IMR-90 (cell line): Measurements from ENCODE around the gene CFAP157. TPM values are rescaled to one million over a fixed set of nuclear protein-coding genes. Genes with fewer than 3 reads are reported as not detected.
"Not testable (repeated sequence)": the region's sequence is repeated elsewhere in the genome, so short reads cannot be mapped to it uniquely, and the experiment has no call there.

ENCODE experiments used
- ATAC-seq: fragments of 200-7000 bp; cut with Tn5 transposase; 2 replicates; pipeline ENCODE4 v1.9.1; 2020; ENCODE audit warnings: low read depth, mild to moderate bottlenecking, moderate library complexity
- BruUV-seq: library from RNA; stranded (reverse); fragments of 400-500 nt; replicated peaks from 2 replicates; lab custom pipeline; 2021; lab: Mats Ljungman, UMichigan
- CTCF ChIA-PET: fragments of 300-600 bp; formaldehyde crosslinking; extraction: SDS; loops from one replicate; lab custom pipeline; 2021; ENCODE audit warnings: antibody characterized with exemption; lab: Yijun Ruan, JAX
- POLR2A ChIA-PET: fragments of 300-600 bp; sonication (Branson Sonifier 250); formaldehyde crosslinking; loops from one replicate; lab custom pipeline; 2022; ENCODE audit warnings: antibody characterized with exemption; ENCODE audit not compliant: unreplicated experiment; lab: Charles Lee
- DNase-seq: peaks from one replicate; pipeline ENCODE4 v3.0.0; 2013
- H2AFZ ChIP-seq: replicated peaks from 2 replicates; pipeline ENCODE3; 2013; ENCODE audit warnings: low read length, mild to moderate bottlenecking; ENCODE audit not compliant: poor library complexity
- H2AK5ac ChIP-seq: 2 replicates; pipeline ENCODE4 v1.6.1; 2013; ENCODE audit warnings: low read depth, low read length, inconsistent platforms
- H2AK9ac ChIP-seq: replicated peaks from 2 replicates; pipeline ENCODE3; 2013; ENCODE audit warnings: mild to moderate bottlenecking, low read depth, low read length, moderate library complexity; ENCODE audit not compliant: poor library complexity
- H2BK120ac ChIP-seq: 2 replicates; pipeline ENCODE4 v1.6.1; 2013; ENCODE audit warnings: low read depth, low read length, inconsistent platforms
- H2BK15ac ChIP-seq: 3 replicates; pipeline ENCODE4 v1.6.1; 2013; ENCODE audit warnings: low read depth, low read length, inconsistent platforms
- H2BK20ac ChIP-seq: 2 replicates; pipeline ENCODE4 v1.6.1; 2013; ENCODE audit warnings: low read depth, mild to moderate bottlenecking, inconsistent platforms, low read length, moderate library complexity
- H2BK5ac ChIP-seq: 2 replicates; pipeline ENCODE4 v1.6.1; 2013; ENCODE audit warnings: mild to moderate bottlenecking, low read depth, low read length, inconsistent platforms; ENCODE audit not compliant: poor library complexity, severe bottlenecking
- H3K14ac ChIP-seq: replicated peaks from 2 replicates; pipeline ENCODE4 v1.6.1; 2013; ENCODE audit warnings: low read depth, low read length, inconsistent platforms
- H3K18ac ChIP-seq: 2 replicates; pipeline ENCODE4 v1.6.1; 2013; ENCODE audit warnings: low read depth, low read length, control low read depth
- H3K23ac ChIP-seq: 2 replicates; pipeline ENCODE4 v1.6.1; 2013; ENCODE audit warnings: low read depth, low read length, inconsistent platforms
- H3K27ac ChIP-seq: 2 replicates; pipeline ENCODE4 v1.5.1; 2013; ENCODE audit warnings: mild to moderate bottlenecking, control low read depth, low read length; ENCODE audit not compliant: insufficient read depth
- H3K27me3 ChIP-seq: 2 replicates; pipeline ENCODE4 v1.6.1; 2013; ENCODE audit warnings: low read length; ENCODE audit not compliant: control insufficient read depth, insufficient read depth
- H3K36me3 ChIP-seq: 2 replicates; pipeline ENCODE4 v1.6.1; 2013; ENCODE audit warnings: low read length, mixed read lengths; ENCODE audit not compliant: control insufficient read depth, insufficient read depth
- H3K4ac ChIP-seq: 2 replicates; pipeline ENCODE4 v1.6.1; 2013; ENCODE audit warnings: low read depth, low read length, inconsistent platforms
- H3K4me1 ChIP-seq: 2 replicates; pipeline ENCODE4 v1.6.1; 2013; ENCODE audit warnings: low read length, mixed read lengths; ENCODE audit not compliant: control insufficient read depth, insufficient read depth
- H3K4me2 ChIP-seq: 2 replicates; pipeline ENCODE4 v1.6.1; 2013; ENCODE audit warnings: low read depth, mild to moderate bottlenecking, control low read depth, low read length, moderate library complexity
- H3K4me3 ChIP-seq: 2 replicates; pipeline ENCODE4 v1.5.1; 2013; ENCODE audit warnings: low read depth, mild to moderate bottlenecking, control low read depth, low read length, moderate library complexity; ENCODE audit not compliant: insufficient read depth
- H3K56ac ChIP-seq: 2 replicates; pipeline ENCODE4 v1.6.1; 2013; ENCODE audit warnings: low read length, inconsistent platforms; ENCODE audit not compliant: insufficient read depth; ENCODE audit errors: extremely low read depth
- H3K79me1 ChIP-seq, 2 experiments: 2 replicates each; pipeline ENCODE4 v1.6.1; 2013; ENCODE audit warnings: low read length in 2 of 2, inconsistent platforms in 1 of 2, low read depth in 1 of 2
- H3K9ac ChIP-seq: 2 replicates; pipeline ENCODE4 v1.6.1; 2013; ENCODE audit warnings: low read depth, low read length, control low read depth
- H3K9me1 ChIP-seq: 2 replicates; pipeline ENCODE4 v1.6.1; 2013; ENCODE audit warnings: low read length, inconsistent platforms; ENCODE audit not compliant: insufficient read depth
- H3K9me3 ChIP-seq: 2 replicates; pipeline ENCODE4 v1.6.1; 2013; ENCODE audit warnings: low read length; ENCODE audit not compliant: control insufficient read depth, insufficient read depth
- H4K20me1 ChIP-seq: 2 replicates; pipeline ENCODE4 v1.6.1; 2013; ENCODE audit warnings: low read length, inconsistent platforms; ENCODE audit not compliant: insufficient read depth
- H4K5ac ChIP-seq: 2 replicates; pipeline ENCODE4 v1.6.1; 2013; ENCODE audit warnings: mild to moderate bottlenecking, low read depth, low read length, control low read depth
- H4K8ac ChIP-seq, 2 experiments: 2 replicates each; pipeline ENCODE4 v1.6.1; 2013; ENCODE audit warnings: low read depth in 2 of 2, low read length in 2 of 2, control low read depth in 1 of 2, inconsistent platforms in 1 of 2
- H4K91ac ChIP-seq: 2 replicates; pipeline ENCODE4 v1.6.1; 2013; ENCODE audit warnings: low read depth, low read length, inconsistent platforms; ENCODE audit not compliant: insufficient read depth
- CEBPB ChIP-seq: IDR thresholded peaks from 2 replicates; pipeline ENCODE4 v1.6.1; 2012; ENCODE audit warnings: low read depth, low read length, improper control_type of control experiment
- FOS ChIP-seq: fragments of 150-350 bp; IDR thresholded peaks from 2 replicates; pipeline ENCODE4 v1.6.1; 2016; ENCODE audit warnings: low read depth, low read length
- RCOR1 ChIP-seq: IDR thresholded peaks from 2 replicates; pipeline ENCODE4 v1.6.1; 2012; ENCODE audit warnings: mild to moderate bottlenecking, low read length, improper control_type of control experiment; ENCODE audit not compliant: insufficient replicate concordance
- RFX5 ChIP-seq: IDR thresholded peaks from 2 replicates; pipeline ENCODE4 v1.8.0; 2012; ENCODE audit warnings: low read depth, mild to moderate bottlenecking, low read length, moderate library complexity
- WGBS, 2 experiments: methylation state at CpG; one replicate each; pipeline versions ENCODE4 v1.1.5 to v1.1.7; 2013; ENCODE audit warnings: missing lambda C conversion rate in 2 of 2; ENCODE audit not compliant: insufficient read length in 1 of 2; ENCODE audit errors: extremely low coverage in 2 of 2; 5-methylcytosine and 5-hydroxymethylcytosine counted together
- dilution Hi-C: fragments of 300-500 bp; cut with HindIII; formaldehyde crosslinking; loops from one replicate; pipeline ENCODE4 v1.14.3; 2018; ENCODE audit warnings: low sequenced_read_pairs; ENCODE audit not compliant: unreplicated experiment
- in situ Hi-C: fragments of 300-500 bp; cut with MboI; formaldehyde crosslinking; loops from 3 replicates; pipeline ENCODE4 v1.14.3; 2019; ENCODE audit warnings: low sequenced_read_pairs, inconsistent platforms, mixed read lengths
- intact Hi-C: fragments of 100-400 bp; cut with micrococcal nuclease; formaldehyde crosslinking; loops from 2 replicates; pipeline ENCODE4 v1.10.0; 2022
- polyA plus RNA-seq, 3 experiments: library from polyadenylated mRNA; depleted of rRNA; stranded (reverse); fragments of >200 nt; gene quantifications; 2 replicates each; pipeline ENCODE4 v1.2.3, GENCODE V29; 2012; ENCODE audit warnings: low replicate concordance in 1 of 3
- total RNA-seq: library from RNA; depleted of rRNA; stranded (reverse); fragments of >200 nt; gene quantifications from 2 replicates; pipeline ENCODE4 v1.2.3, GENCODE V29; 2012

Gene CFAP157
- total and polyA plus RNA-seq, 2 of the 4 experiments (the other 2 are of a cell fraction): not detected

GRCh38 chr9:127756233-127756632, 49.4 kb downstream of the CFAP157 start:
- Histone ChIP-seq H2BK15ac (no peak overlapping the region), H3K27me3 (peaks cover 55% of the 10 kb centered on the region), H4K20me1 (peaks cover 6% of the 10 kb centered on the region; the same call in 1 of the 2 replicates), H3K23ac (no peak overlapping the region), H3K36me3 (no peaks in the 10 kb centered on the region), H3K9ac (no peak overlapping the region), H3K56ac (no peak overlapping the region), H3K4me3 (no peak overlapping the region), H2AK9ac (no peak overlapping the region), H2BK120ac (no peak overlapping the region), H3K9me1 (peaks cover 3% of the 10 kb centered on the region; the same call in 1 of the 2 replicates), H2BK20ac (no peak overlapping the region), H3K18ac (no peak overlapping the region), H3K4me1 (no peaks in the 10 kb centered on the region), H2AFZ (no peak overlapping the region), H2BK5ac (no peak overlapping the region), H3K79me1 (no peaks in the 10 kb centered on the region), H4K8ac (no peak overlapping the region), H3K14ac (no peak overlapping the region), H4K5ac (no peak overlapping the region), H3K4ac (no peak overlapping the region), H3K4me2 (no peak overlapping the region), H2AK5ac (no peak overlapping the region), H4K91ac (no peak overlapping the region), H3K27ac (no peak overlapping the region), H3K9me3 (no peaks in the 10 kb centered on the region)
- dilution Hi-C loops (no loop called here), in situ Hi-C loops (no loop called here), intact Hi-C loops (no loop called here)
- no peak for TF ChIP-seq RFX5
- no peak for TF ChIP-seq CEBPB
- no peak for TF ChIP-seq FOS
- no peak for TF ChIP-seq RCOR1
- CTCF ChIA-PET: interaction anchor here (0.8 kb wide), 1 partner anchor 12 kb away, joined by 3 read pairs; no protein-coding TSS in a partner anchor
- no peak for ATAC-seq
- WGBS, 2 experiments: 100% methylated on average over 1 of the region's 3 CpGs; no CpG with 5 or more reads in 1 of the 2 experiments
- DNase-seq: no peak
- POLR2A ChIA-PET: no interaction called here
- no TSS peak for BruUV-seq

- H3K36me3 ChIP-seq, H3K4me3 ChIP-seq, H2AK9ac ChIP-seq, H3K56ac ChIP-seq, H3K14ac ChIP-seq, H2BK120ac ChIP-seq, DNase-seq, H2BK15ac ChIP-seq, dilution Hi-C loops, in situ Hi-C loops, H3K9me3 ChIP-seq, H3K27ac ChIP-seq, POLR2A ChIA-PET, H2AFZ ChIP-seq, H3K18ac ChIP-seq, intact Hi-C loops, H2AK5ac ChIP-seq, H3K79me1 ChIP-seq, H4K5ac ChIP-seq, H4K91ac ChIP-seq, H3K9me1 ChIP-seq, H2BK20ac ChIP-seq, BruUV-seq, H3K4ac ChIP-seq, H4K20me1 ChIP-seq, H4K8ac ChIP-seq, H3K4me2 ChIP-seq, ATAC-seq, H2BK5ac ChIP-seq, H3K23ac ChIP-seq, H3K4me1 ChIP-seq, H3K9ac ChIP-seq: not testable (repeated sequence)
- peaks cover 57% of the 10 kb centered on the region for H3K27me3 ChIP-seq
- CTCF ChIA-PET: interaction anchor here (0.8 kb wide), 1 partner anchor 12 kb away, joined by 3 read pairs; no protein-coding TSS in a partner anchor
- 100% methylated on average over 1 of the region's 11 CpGs; no CpG with 5 or more reads in 1 of the 2 experiments for WGBS, 2 experiments
These were observed 50.0 kb downstream of the CFAP157 start for GRCh38 chr9:127756776-127757175.
